Measurements from ENCODE around the gene JUND.
A peak's percentile ranks its signal among the peaks of the same experiment; 100 is the strongest.
"Not testable (repeated sequence)": the region's sequence is repeated elsewhere in the genome, so short reads cannot be mapped to it uniquely, and the experiment has no call there.

The JUND gene

GRCh38 chr19:18281082-18282020 is at the start of gene JUND:
Gene JUND (minus strand): TSS chr19:18281622. CDS start chr19:18281484, 138 bp downstream.
- DNase-seq, result peak; percentile 99

DNA sequence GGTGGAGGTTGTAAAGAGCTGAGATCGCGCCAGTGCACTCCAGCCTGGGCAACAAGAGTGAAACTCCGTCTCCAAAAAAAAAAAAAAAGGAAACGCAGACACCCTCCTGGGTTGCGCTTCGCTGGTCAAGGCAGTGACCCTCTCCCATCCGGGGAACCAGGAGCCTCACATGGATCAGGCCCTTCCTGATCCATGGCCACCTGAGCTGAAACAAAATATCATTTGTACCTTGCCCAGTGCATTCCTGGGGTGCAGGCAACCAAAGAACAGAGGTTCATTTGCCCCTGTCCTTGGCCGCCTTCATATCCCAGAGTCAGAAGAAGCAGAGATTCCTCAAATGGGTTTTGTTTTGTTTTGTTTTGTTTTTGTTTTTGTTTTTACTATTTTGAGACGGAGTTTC is 49.4 kb upstream of the JUND start:
- DNase-seq, result no peak
- ATAC-seq, result no peak

More at GRCh38 chr19:18281082-18282020, at the start of gene JUND:
- peak; percentile 77 for ATAC-seq

DNA sequence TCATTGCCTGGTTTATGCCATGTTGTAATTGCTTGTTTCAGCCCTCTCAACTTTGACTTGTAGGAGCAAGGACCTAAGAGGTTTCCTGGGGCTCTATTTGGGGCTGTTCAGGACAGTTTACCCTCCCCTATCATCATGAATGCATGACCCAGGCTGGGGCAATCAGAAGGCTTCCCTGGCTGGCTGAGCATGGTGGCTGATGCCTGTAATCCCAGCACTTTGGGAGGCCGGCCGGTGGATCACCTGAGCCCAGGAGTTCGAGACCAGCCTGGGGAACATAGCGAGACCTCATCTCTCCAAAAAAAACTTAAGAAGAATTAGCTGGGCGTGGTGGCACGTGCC is 47.6 kb upstream of the JUND start:
- ATAC-seq (no peak), DNase-seq (no peak)

DNA sequence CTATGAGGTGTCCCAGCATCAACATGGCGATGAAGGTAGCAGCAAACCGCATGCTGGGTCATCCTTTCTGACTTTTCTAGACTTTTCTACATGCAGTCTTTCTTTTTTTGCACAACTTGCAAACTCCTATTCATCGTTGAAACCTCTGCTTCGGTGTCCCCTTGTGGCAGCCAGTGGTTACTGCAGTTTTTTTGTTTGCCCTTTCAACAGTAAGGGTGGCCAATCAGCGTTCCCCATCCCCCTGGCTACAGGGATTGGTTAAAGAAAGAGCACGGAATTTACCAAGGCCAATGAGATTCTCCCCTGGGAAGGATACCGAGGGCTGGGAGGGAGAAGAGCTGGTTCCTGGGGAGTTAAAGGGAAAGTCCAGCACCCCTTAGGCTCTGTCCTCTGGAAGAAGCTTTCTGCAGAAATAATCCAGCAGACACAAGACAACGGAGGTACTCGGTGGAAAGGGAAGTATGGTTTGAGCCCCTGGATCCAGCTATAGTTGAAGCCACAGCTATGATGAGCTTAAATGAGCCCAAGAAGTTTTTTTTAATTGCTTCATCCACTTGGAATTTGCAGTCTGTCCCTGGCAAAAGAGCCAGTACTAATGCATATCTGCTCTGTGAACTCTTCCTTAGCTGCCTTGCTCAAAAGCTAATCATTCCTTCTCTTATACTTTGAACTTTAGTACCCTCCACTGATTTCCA is 47.1 kb upstream of the JUND start:
- peak; percentile 99 for ATAC-seq
- DNase-seq, result peak; percentile 87

DNA sequence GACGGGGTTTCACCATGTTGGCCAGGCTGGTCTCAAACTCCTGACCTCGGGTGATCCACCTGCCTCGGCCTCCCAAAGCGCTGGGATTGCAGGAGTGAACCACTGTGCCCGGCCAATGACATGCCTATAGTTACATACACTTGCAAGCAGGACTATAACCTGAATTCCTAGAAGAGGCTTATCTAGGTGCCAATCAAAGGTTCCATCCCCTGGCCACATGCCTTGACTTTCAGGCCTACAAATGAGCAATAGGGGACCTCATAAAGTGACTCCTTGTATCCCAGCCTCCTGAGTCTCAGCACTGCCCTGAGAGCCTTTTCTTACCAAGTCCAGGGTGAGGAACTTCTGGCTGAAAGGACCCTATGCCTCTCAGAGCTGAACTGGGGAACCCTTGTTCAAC is 45.4 kb upstream of the JUND start:
- no peak for ATAC-seq
- DNase-seq, result no peak

- ATAC-seq, result not testable (repeated sequence)
Measured at GRCh38 chr19:18324373-18324731, 42.9 kb upstream of the JUND start.

DNA sequence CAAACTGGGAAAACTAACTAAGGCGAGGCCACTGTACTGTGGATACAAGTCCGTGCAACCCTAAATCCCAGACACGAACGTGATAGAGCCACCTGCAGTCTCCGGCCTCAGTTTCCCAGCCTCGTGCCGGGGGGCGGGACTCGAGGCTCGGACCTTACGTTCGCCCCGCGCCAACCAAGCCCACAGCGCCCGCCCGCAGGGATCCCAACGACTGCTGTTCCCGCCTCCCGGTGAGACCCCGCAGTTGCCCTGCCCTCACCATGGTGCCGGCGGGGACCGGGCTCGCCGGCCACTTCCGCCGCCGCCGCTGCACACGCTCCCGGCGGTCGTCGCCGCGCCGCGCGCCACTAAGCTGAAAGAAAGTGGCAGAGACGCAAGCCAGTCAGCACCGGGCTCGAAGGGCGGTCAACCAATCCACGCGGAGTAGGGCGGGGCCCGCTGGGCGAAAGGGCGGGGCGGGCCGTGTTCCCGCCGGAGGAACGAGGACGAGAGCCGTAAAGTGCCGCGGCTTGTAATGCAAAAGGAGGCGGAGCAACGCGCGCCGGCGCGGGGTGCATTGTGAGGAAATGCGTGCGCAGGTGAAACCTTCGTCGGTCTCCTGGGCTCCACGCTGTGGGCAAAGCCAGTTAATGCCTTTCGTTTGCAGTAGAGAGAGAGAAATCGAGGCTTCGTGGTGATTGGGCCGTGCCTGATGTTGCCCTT is 41.5 kb upstream of the JUND start, which contains the start of gene LSM4:
TSS of gene LSM4 (minus strand) at position 318 of the 702 bp plus-strand sequence. CDS start at position 262, 56 bp downstream.
- peak; percentile 99 for DNase-seq
- peak; percentile 97 for ATAC-seq

More at GRCh38 chr19:18324373-18324731, 42.9 kb upstream of the JUND start:
- not testable (repeated sequence) for DNase-seq

- DNase-seq (peak; percentile 69), ATAC-seq (no peak)
Measured at GRCh38 chr19:18322318-18322758, 40.9 kb upstream of the JUND start.

- no peak for DNase-seq
- ATAC-seq, result no peak
Measured at GRCh38 chr19:18321734-18322102, 40.3 kb upstream of the JUND start.

GRCh38 chr19:18320865-18321733 is 39.7 kb upstream of the JUND start:
- DNase-seq (no peak), ATAC-seq (no peak)

- no peak for ATAC-seq
- no peak for DNase-seq
Measured at GRCh38 chr19:18319591-18320135, 38.2 kb upstream of the JUND start.

DNA sequence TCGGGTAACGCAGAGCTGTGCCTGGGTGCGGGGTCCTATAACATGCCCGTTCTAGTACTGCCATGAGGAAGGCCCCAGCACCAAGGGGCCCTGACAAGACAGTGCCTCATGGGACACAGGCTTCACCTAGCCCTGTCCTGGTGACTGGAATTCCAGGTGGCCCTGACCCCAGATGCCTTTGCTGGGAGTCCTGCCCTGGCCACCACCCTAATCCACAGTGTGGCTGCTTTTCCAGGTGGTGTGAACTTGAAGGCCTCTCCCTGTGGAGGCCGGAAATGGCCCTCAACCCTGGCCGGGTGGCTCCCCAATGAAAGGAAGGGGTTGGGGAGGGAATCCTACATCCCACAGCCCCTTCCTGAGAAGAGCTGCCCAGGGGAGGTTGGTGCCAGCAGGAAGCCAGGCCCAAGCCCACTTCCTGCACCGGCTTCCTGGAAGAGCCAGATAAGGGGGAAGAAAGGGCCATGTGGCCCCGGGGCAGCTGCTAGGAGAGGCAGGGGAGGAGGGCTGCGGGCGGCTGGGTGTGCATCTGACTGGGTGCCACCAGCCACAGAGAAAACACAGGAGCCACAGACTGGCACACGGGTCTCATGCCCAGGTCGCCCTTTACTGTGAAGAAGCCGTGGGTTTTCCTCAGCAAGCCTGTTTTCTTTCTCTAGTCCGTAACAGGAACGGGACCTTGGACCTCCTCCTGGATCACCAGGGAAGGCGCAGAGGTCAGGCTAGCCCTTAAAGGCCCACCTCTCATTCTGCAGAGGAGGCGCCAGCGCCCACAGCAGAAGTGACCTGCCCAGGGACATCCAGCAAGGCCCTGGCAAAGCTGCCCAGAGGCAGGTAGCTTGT is 36.8 kb upstream of the JUND start:
- no peak for ATAC-seq
- peak; percentile 64 for DNase-seq

GRCh38 chr19:18313398-18313797 is 32.0 kb upstream of the JUND start:
- ATAC-seq, result no peak

GRCh38 chr19:18312092-18312534 is 30.7 kb upstream of the JUND start:
- ATAC-seq, result no peak
- DNase-seq, result no peak

More at GRCh38 chr19:18313398-18313797, 32.0 kb upstream of the JUND start:
- no peak for DNase-seq

DNA sequence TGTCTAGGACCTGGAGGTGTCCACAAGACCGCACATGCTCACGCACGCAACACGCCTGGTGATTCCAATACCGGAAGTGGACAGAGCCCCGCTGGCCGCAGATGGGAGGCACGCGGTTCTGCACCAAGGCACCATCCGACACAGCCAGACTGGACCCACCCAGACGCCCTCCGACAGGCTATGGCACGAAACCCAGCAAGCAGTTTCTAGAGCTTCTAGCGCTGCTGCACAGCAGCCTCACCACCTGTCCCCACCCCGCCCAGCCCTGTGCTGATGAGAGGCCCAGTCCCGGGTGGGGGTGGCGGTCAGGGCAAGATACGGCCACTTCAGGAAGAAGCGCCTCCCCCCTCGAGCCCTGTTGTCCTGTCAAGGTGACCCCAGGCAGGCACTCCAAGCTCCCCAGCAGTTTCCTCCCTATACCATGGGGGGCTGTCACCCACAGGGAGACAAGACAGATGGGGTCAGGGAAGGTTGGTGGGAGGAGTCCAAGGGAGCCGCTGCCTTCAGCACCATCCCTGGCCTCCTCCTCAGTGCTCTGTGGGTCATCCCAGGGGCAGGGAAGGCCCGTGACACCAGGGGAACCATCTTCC is 30.2 kb upstream of the JUND start:
- ATAC-seq, result no peak
- DNase-seq, result no peak

DNA sequence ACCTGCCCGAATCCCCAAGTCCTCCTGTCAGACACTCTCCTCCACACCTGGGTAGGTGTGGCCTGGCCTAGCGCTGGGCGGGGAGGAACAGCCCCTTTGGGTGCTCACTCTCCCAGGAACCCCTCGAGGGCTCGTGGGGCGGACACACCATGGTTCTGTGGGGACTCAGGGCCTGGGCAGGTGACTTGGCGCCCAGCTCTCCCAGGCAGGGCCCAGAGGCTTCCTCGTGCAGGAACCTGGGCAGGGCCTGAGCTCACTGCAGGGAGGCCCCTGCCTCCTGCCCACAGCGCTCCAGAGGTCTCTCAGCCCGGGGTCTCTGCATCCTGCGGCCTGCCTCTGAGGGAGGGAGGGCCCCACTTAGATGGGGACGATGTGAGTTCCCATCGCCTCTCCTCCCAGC is 29.5 kb upstream of the JUND start:
- ATAC-seq (no peak), DNase-seq (no peak)

- ATAC-seq (no peak), DNase-seq (no peak)
Measured at GRCh38 chr19:18310118-18310909, 28.9 kb upstream of the JUND start.

DNA sequence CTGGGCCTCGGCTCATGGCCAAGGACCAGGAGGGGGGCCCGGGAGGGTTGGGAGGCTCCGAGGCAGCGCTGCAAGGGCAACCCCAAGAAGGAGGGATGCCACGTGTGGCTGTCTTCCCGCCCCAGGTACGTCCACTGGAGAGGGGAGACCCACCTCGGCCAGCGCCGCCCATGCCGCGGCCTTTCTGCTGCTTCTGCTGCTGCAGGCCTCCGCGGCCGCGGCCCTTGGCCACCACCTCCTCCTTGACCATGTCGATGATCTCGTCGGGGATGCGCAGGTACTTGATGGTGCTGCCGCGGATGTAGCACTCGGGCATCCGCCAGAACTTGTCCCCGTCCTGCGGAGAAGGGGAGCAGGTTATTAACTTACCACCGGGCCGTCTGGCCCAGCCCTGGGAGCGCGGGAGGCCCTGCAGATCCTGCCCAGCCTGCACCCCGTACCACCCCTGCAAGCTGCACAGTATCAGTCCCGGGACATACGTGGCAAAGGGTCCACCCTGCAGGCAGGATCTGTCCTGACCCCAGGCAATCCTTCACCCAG is 28.2 kb upstream of the JUND start:
- no peak for DNase-seq
- ATAC-seq, result no peak

GRCh38 chr19:18308948-18309325 is 27.5 kb upstream of the JUND start:
- ATAC-seq, result no peak
- DNase-seq, result no peak
